Muscle of arm (tissue), 12 donors: ENCODE results near the gene HSPB7. TPM values are rescaled to one million over a fixed set of nuclear protein-coding genes. Genes with fewer than 3 reads are reported as not detected.

ENCODE experiments used
- polyA plus RNA-seq, 12 donors: library from polyadenylated mRNA; unstranded; fragments of 120-200 nt; gene quantifications; one replicate each; pipeline ENCODE4 v1.2.1, GENCODE V29; 2013; ENCODE audit not compliant: insufficient read length in 12 of 12

The HSPB7 gene
- polyA plus RNA-seq, 12 donors: 57.9 to 237 (median 114) TPM; not detected in 1

Other genes starting within 250 kb of the HSPB7 start
- 1 to 10 TPM in 5 of 12 donors, under 1 TPM in 5, not detected in 2; 0.31 to 1.9 (median 1.1) TPM for gene UQCRHL, start 210.4 kb downstream of the HSPB7 start, polyA plus RNA-seq
- 10 to 100 TPM in 11 of 12 donors, not detected in 1; 31.7 to 75.5 (median 34.6) TPM for gene SPEN, start 170.3 kb downstream of the HSPB7 start, polyA plus RNA-seq
- 10 to 100 TPM in 11 of 12 donors, not detected in 1; 17.9 to 32.1 (median 22.4) TPM for gene ZBTB17, start 41.9 kb downstream of the HSPB7 start, polyA plus RNA-seq
- under 1 TPM in 2 of 12 donors, not detected in 10; 0.05 to 0.07 TPM for gene SRARP, start 13.8 kb downstream of the HSPB7 start, polyA plus RNA-seq
- gene CLCNKA, start 4.0 kb upstream of the HSPB7 start, polyA plus RNA-seq: 1 to 10 TPM in 5 of 12 donors, under 1 TPM in 5, not detected in 2; 0.30 to 1.7 (median 1.0) TPM
- gene CLCNKB, start 25.7 kb upstream of the HSPB7 start, polyA plus RNA-seq: under 1 TPM in 8 of 12 donors, not detected in 4; 0.13 to 0.66 (median 0.21) TPM
- 1 to 10 TPM in 1 of 12 donors, under 1 TPM in 6, not detected in 5; 0.07 to 1.0 (median 0.25) TPM for gene FAM131C, start 55.6 kb upstream of the HSPB7 start, polyA plus RNA-seq
- gene EPHA2, start 138.0 kb upstream of the HSPB7 start, polyA plus RNA-seq: 10 to 100 TPM in 2 of 12 donors, 1 to 10 TPM in 9, not detected in 1; 4.3 to 15.3 (median 6.5) TPM
- gene ARHGEF19, start 194.6 kb upstream of the HSPB7 start, polyA plus RNA-seq: 10 to 100 TPM in 2 of 12 donors, 1 to 10 TPM in 8, not detected in 2; 1.6 to 28.6 (median 2.7) TPM
- gene CPLANE2, start 219.1 kb upstream of the HSPB7 start, polyA plus RNA-seq: 1 to 10 TPM in 10 of 12 donors, not detected in 2; 1.0 to 4.4 (median 2.1) TPM